NCI-H128 (cell line): ENCODE measurements around the gene THBS1.

Experiments used
- DNase-seq: peaks from one replicate; lab custom pipeline; 2025; ENCODE audit not compliant: unreplicated experiment; lab: John Stamatoyannopoulos, UW

Gene THBS1

DNA sequence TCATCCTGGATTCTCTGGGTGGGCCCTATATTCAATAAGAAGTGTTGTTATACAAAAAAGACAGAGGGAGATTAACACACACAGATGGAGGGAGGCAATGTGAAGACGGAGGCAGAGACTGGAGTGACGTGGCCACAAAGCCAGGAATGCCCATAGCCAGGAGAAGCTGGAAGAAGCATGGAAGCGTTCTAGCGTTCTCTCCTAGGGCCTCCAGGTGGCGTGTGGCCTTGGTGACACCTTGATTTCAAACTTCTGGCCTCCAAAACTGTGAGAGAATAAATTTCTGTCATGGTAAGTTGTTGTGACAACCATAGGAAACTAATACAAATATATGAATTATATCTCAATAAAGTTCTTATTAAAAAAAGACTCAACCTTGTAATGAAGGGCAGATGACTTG lies 21.3 kb downstream of the THBS1 start:
- DNase-seq: no peak

DNA sequence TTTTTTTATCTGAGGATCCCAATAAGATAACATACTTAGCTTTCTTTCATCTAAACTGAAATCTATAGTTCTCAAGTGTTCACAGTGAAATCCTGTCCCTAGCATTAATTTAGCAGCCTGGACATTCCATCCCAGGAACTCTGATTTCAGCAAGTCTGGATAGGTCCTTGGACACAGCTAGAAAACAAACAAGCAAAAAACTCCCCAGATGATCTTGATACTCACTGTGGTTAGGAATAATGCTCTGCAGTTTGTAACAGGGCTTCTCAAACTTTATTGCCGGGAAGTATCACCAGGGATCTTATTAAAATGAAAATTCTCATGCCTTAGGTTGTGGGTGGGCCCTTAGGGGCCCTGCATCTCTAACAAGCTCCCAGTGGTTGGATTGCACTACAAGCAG lies 24.3 kb downstream of the THBS1 start:
- DNase-seq: no peak

DNA sequence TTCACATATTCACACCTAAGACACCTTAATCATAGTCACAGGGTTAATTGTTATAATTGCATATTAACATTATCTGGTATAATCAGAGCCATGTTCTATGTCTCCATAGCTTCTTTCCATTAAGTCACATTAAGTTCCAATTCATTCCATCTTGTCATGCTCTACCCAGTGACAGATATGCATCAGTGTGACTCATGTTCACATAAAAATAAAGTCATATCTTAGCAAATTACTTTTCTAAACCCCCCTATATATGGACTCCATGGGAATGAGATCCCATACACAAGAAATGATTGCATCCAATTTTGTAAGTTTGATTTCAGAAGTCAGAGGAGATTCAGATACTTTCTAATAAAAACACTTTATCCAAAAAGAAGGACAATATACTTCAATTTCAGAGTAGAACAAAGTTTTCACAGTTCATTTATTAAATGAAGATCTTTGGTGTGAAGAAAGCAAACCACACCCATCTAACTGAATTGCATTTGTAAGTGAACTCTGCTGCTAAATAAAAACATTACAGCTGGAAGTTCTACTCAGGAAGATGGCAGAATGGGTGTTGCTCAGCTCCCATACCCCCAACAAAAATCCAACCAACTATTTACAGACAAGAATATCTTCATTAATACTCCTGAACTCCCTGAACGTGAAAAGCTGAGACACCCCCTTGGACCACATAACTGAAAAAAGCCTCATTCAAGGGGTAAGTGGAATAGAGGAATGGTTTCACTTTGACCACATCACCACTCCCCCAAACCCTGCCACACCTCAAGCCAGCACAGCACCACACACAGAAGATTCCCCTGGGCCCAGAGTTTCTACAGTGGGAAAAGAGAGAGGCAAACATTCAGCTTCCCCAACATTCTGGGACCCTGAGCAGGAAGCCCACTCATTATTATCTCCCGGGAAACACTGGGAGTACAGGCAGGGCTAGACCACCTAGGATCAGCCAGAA lies 27.6 kb downstream of the THBS1 start:
- DNase-seq: no peak

DNA sequence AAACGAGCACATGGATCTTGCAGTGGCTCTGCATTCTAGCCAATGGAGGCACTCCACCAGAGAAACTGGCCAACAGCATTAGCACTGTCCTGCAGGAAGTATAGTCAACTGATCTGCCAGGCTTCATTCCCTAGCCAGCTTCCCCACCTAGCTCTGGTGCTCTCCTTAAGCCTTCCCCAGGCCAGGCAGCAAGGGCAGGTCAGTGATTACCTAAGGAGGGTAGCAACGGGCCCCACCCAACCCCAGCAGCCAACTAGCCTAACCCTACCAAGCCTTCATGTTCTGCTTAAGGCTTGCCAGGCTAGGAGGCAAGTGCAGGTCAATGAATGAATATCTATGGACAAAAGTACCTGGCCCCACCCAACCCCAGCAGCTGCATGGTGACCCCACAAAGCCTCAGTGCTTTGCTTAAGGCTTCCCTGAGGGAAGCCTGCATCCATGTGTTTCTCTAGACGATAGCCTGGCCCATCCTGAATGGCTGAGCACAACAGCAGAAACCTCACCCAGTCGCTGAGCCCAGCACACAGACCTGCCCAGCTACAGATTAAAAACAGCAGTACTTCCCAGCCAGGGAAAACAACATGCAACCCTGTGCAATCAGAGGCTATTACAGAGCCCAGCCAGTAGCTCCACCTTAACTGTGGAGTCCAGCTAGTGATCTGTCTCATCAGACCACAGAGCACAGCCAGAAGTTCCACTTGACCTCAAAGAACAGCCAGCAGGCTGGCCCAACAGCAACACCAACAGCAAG lies 28.5 kb downstream of the THBS1 start:
- DNase-seq: no peak

DNA sequence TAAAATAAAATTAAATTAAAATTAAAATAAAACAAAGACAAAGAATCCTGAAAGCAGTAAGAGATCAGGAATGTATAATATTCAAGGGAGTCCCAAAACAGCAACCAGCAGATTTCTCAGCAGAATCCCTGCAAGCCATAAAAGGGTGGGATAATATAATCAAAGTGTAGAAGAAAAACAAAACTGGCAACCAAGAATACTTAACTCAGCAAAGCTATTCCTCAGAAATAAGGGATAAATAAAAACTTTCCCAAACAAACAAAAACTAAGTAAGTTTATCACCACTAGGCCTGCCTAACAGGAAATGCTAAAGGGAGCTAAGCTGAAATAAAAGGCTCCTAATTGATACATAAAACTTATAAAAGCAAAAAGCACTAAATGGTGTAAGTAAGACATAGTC lies 29.8 kb downstream of the THBS1 start:
- DNase-seq: no peak

DNA sequence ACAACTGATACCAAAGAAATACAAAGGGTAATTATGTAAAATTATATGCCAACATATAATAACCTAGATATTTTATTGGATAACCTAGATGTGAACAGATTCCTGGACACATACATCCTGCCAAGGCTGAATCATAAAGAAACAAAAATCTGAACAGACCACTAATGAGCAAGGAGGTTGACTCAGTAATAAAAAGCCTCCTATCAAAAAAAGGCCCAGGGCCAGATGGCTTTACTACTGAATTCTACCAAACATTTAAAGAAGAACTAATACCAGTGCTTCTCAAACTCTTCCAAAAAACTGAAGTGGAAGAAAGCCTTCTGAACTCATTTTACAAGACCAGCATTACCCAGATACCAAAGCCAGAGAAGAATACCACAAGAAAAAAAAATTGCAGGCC lies 32.4 kb downstream of the THBS1 start:
- no peak for DNase-seq

DNA sequence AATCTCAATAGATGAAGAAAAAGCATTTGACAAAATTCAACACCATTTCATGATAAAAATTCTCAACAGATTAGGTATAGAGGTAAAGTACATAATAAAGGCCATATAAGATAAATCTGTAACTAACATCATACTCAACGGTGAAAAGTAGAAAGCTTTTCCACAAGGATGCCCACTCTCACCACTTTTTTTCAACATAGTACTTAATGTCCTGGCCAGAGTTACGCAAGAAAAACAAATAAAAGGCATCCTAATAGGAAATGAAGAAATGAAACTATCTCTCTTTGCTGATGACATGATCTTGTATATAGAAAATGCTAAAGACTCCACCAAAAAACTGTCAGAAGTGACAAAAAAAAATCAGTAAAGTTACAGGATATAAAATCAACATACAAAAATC lies 33.0 kb downstream of the THBS1 start:
- DNase-seq: no peak

DNA sequence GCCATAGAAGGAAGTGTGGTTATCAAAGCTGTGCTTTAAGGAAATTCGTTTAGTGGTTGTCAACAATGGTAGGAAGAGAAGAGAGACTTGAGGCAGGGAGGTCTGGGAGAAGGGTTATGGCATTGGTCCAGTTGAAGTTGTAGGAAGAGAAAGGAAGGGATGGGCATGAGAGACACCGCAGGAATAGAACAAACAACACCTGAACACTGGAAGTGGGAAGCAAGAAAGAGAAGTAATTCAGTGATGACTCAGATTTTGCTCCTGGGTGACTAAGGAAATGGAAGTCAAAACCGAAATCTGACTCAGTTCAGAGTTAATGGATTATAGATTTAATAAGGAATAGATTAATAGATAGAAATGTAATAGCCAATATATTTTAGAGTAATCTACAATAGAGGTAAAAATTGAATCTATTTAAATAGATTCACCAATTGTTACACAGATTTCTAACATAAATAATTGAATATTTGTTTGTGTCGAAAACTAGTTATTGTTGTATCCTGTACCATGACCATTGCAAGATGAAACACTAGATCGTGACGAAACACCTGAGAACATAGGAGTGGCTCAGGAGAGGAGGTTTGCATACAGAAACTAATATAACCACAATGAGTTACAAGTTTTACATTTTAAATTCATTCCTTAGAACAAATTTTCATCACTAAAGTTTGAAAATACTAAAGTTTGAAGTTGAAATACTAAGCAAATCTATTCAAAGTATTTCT lies 36.0 kb downstream of the THBS1 start:
- no peak for DNase-seq

DNA sequence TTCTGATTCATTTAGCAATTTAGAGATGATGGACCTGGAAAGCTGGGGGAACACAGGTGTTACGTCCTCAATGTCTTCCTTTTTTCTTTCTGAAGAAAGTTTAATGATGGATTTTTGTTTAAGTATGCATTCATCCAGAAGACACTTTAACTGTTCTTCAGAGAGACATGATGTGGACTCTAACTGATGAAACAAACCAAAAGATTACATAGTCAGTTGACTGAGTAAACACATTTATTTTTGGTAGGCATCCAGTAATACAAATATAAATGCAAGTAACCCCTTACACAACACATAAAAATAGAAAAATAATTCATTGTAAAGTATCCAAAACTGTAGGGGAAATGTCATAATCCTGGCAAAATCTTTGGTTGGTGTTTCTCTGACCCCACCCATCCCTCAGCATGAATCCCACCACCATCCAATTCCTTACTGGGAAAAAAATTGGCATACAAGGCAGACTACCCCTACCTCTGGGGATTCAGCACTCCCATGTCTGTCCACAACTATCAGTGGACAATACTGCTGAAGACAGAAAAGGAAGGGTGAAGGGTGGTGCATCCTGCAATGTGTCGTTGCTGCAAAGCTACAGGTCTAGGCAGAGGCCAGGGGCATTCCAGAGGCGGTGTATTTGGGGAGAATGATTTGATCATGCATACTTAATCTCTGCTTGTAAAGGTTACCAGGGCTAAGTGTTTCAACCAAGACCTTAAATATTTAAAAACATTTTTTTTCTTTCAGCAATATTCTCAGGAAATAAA lies 37.4 kb downstream of the THBS1 start:
- DNase-seq: no peak

DNA sequence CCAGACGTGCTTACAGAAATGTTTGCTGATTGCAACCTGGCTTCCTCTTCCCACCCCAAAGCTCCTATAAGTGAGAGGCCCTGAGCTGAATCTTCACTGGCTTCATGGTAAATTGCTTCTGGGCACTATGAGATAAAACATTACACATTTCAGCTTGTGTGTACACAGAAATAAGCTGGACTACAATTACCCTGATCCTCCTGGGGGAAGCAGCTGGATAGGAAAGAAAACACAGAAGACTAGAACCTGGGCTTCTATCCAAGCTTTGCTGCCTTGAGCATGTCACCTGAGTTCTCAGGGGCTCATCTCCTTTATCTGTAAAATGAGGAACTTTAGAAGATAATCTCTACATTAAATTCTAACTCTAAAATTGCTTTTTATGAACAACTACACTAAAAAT lies 40.3 kb downstream of the THBS1 start:
- no peak for DNase-seq

DNA sequence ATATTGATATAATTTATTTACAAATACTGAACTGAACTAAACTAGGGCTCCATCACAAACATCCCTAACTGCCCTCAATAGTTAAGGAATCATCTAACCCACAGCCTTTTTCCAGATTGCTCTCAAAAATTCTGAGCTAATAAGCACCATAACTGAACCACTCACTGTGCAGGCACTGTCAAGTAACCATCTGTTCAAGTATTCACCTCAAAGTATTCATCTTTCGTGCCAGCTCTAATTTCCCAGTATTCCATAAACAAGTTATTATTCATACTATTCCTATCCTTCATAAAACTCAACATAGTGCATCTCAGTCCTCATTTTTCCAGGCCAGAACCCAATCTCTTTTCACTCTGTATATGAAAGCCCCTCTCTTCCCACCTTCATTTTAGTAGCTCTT lies 41.1 kb downstream of the THBS1 start:
- DNase-seq: no peak

DNA sequence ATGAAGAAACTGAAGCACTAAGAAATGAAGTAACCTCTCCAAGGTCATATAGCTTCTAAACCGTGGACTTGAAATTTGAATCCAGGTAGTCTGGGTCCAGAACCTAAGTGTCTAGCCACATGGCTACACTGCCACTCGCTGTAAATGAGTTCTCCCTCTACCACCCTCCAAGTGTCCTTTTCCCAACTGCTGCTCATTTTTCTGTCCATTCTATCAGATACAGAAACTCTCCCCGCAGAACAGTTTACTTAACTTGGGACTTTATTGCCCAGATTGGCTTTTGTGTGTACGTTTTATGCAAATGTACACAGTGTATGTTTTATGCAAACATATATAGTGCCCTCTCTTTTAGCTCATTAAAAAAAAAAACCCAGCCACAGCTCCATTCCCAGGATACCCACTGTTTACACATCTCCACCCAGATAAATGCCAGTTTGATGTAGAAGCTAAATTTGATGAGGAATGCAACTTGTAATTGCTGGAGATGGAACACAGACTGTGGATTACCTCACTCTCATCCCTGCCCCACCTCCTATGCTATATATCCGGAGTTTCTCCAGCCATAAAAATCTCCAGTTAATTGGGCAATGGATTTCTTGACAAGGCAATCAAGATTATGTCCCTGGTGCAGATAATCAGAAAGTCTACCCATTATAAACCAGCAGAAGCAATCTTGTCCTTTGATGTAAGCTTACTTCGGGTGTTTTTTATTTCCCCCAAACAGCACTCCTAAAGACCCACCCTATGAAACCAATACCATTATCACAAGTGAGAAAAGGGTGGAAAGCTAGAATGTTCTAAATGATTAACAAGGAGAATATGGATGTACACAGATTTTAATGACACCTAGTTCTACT lies 42.0 kb downstream of the THBS1 start:
- DNase-seq: no peak

DNA sequence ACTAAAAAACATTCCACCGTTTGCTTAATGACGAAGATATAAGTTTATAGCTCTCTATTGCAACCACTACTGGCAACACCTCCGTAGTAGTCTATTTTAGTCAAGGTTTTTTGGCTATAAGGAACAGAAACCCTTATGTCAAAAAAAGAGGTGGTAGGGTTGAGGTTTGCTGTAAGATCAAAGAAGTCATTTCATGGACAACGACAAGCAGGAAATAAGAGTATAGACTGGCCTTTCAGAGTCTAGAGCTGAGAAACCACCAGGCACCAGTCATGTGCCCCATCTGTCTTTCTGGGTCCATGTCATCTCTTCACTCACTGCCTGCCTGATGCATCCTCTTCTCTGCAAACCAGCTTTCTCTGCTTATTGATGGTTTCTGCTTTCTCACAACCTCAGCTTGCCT lies 42.7 kb downstream of the THBS1 start:
- DNase-seq: no peak

DNA sequence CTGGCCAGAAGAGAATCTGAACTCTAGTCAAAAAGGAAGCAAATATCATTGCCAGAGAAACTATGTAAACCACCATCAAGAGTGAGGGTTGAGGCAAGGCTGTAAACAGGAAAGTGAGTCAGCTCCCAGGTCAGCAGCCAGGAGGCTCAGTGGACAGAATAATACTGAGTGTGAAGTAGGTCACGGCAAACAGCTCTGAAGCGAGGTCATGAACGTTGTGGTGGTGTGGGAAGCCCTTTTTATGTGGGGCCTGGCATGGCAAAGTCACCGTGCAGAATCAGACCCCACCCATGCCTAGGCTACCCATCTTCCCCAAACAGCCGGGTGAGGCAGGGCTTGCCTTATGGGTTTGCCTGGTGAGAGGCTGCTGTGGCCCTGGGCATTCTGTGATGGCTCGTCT lies 43.9 kb downstream of the THBS1 start:
- DNase-seq: no peak

DNA sequence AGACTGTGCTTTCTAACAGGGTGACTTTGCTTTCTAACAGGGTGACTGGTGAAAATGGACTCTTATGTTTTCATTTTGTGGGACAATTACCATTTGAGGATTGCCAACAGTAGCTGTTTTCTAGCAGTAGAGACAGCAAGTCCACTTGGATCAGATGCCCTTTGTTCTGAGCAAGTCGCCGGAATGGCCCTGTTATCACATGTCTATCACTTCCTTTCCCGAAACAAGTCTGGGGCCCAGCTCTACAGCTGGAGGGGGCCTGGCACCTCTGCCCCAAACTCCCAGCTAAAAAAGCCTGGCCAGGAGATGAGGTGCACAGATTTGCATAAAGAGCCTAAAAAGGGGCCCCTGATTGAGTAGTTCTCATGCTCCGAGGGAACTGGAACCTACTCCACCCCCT lies 44.6 kb downstream of the THBS1 start:
- DNase-seq: no peak

DNA sequence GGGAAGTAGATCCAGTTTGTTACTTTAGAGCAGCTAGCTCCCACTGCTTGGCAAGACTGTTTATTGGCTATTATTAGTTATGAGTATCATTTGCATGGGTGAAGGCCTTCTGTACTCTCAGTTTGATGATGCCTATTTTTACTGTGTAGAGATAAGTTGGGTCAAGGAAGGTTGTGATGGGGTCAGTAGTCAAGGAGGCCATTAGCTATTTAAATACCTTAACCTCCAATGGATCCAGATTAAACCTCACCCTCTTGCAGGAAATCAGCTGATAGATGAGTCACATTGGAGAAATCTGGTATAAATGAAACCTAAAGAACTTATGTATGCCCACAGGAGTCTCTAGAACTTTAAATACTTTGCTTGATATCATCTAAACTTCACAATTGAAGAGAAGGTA lies 45.0 kb downstream of the THBS1 start:
- DNase-seq: no peak

DNA sequence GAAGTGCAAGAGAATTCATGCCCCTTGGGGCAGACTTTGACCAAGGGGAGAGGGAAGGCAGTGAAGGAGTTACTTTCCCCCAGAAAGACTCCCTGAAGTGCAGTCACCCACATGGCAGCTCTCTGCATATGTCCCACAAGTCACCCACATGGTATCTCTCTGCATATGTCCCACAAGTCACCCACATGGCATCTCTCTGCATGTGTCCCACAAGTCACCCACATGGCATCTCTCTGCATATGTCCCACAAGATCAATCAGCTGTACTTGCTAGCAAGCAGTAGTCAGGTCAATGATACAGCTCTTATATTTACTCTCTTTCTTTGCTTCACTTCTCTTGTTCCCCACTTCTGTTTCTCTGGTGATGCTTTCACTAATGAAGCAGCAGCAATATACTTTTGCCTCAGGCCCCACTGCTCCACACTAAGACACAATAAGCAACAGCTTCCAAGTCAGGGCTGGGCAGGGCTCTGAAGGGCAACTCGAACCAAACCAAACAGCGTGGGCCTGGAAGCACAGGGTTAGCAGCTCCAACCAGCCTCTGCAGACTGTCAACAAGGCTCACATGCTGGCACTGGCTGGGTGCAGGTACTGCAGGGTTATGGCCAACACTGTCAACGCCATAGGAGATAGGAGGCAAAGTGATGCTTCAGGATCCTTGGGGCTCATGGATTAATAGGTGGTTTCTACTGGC lies 46.7 kb downstream of the THBS1 start:
- DNase-seq: no peak

DNA sequence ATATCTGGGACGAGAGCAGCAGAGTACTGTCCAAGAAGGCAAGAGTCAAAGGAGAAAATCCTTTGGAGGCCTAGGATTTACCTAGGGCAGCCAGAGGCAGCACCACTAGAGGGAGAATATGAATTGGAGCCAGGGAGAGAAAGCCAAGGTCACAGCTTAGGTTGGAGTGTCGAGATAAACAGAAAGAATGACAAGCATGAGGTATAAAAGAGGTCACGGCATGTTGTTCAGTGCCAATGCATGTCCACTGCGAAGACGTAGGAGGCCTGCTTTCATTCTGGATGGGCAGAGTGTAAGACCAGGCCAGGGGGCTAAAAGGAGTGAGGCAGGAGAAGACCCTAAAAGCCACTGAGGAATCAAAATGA lies 47.2 kb downstream of the THBS1 start:
- no peak for DNase-seq

DNA sequence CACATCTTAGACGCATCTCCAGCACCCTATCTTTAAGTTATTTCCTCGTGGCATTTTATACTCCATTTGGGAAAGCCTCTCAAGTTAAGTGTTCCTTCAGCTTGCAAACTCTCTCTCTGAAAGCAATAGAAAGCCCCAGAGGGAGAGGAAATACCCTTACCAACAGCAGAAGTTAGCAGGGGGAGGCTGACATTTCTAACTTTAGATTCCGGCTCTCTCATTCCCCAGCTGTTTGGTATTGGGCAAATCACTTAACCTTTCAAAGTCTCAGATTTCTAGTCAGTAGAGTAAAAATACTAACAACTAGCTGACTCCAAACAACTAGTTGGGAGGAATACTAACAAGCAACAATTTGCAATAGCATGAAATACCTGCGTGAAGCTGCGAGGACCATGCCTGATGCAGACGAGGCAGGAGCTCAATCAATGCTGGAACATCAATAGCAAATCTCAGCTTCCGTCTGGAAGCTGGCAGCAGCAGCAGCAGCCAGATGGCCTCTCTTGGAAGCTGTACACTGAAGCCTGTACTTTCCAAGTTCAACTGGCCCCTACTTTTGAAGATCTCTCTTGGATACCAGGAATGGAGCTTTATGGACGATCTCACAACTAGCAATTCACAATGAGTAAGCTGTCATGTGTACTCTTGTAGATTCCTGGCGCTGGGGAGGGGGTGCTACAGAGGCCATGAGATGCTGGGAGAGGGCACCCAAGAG lies 47.8 kb downstream of the THBS1 start:
- no peak for DNase-seq
